Measurements from ENCODE around the gene GALNT6.

GRCh38 chr12:51393676-51394545 is 2.7 kb upstream of the GALNT6 start:
- TF ChIP-seq ELF4 (IDR thresholded peaks at IDR 0.05) (no peak), SUZ12 (IDR thresholded peaks at IDR 0.05) (no peak), FOXM1 (IDR thresholded peaks at IDR 0.05; ENCODE audit: borderline replicate concordance) (no peak), LEF1 (IDR thresholded peaks at IDR 0.05; ENCODE audit: borderline replicate concordance) (no peak), ARNT (IDR thresholded peaks at IDR 0.05) (no peak)
- TF ChIP-seq, protein P1, sequence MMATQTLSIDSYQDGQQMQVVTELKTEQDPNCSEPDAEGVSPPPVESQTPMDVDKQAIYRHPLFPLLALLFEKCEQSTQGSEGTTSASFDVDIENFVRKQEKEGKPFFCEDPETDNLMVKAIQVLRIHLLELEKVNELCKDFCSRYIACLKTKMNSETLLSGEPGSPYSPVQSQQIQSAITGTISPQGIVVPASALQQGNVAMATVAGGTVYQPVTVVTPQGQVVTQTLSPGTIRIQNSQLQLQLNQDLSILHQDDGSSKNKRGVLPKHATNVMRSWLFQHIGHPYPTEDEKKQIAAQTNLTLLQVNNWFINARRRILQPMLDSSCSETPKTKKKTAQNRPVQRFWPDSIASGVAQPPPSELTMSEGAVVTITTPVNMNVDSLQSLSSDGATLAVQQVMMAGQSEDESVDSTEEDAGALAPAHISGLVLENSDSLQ (IDR thresholded peaks at IDR 0.05): no peak

Measured in HEK293T (cell line).